SH-SY5Y (cell line): ENCODE results near the gene ADGRG1.

Experiments used
- GATA2 ChIP-seq: IDR thresholded peaks from 2 replicates; pipeline ENCODE4 v1.6.1; 2011; ENCODE audit warnings: mild to moderate bottlenecking, low read depth, low read length
- GATA3 ChIP-seq: IDR thresholded peaks from 2 replicates; pipeline ENCODE4 v1.6.1; 2011; ENCODE audit warnings: low read depth, mild to moderate bottlenecking, low read length, moderate library complexity

Gene ADGRG1

DNA sequence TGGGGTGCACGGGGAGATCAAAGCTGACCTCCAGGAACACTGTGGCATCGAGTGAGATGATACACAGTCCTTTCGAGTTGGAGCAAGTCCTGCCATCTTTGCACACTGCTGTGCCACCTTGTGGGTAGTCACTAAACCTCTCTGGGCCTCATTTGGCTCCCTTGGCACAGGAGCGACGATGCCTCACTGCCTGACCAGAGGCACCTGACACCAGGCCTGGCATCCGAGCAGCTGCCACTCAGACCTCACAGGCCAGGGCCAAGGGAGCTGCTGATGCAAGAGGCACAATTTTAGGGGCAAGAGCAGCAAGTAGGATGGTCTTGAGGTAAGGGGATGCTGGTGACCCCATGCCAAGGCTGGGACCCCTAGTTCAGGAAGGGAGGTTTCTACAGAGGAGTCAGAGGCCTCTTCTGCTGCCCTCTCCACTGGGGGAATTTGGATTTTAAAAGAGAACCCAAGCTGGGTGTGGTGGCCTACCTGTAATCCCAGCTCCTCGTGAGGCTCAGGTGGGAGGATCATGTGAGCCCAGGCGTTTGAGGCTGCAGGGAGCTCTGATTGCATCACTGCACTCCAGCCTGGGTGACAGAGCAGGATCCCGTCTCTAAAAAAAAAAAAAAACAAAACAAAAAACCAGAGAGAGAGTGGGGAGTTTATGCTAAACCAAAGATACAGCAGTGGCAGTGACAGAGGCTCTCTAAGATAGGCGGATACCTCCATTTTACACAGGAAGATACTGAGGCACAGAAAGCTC is 6.7 kb upstream of the ADGRG1 start:
- TF ChIP-seq GATA2: no peak
- no peak for TF ChIP-seq GATA3

DNA sequence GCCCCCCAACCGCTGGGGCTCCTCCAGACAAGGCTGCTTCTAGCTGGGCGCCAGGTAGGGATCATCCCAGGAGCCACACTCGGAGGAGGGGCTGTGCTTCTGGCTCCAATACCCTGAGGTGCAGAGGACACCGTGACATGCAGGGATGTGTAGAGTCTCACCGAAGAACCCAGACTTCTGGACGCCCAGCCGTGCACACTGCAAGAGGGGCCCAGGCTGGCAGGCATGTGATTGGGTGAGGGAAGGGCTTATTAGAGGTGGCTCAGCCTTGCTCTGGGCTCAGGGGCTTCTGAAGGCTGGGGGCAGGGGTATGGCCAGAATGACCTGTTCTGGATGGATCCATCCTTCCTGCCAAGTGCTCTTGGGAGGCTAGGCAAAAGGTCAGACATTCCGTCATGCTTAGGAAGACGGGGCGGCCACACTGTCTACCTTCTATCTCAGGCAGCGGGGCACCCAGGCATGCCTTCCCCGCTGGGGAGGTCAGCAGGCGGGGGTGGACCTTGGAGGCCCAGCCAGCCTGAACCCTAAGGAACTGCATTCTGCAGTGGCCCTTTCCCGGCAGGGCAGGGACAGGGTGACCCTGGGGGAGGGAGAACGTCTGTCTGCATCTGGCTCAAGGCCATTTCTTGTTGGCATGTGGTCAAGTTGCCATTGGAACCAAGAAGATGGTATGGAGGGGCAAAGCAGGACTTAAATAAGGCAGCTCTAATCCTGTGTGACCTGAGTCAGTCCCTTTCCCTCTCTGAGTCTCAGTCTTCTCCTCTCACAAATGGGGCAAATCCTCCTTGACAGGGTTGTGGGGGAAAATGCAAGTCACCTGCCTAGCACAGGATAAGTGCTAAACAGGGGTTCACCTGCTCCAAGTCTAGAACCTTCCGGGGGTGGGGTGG is 5.8 kb upstream of the ADGRG1 start:
- TF ChIP-seq GATA2: no peak

DNA sequence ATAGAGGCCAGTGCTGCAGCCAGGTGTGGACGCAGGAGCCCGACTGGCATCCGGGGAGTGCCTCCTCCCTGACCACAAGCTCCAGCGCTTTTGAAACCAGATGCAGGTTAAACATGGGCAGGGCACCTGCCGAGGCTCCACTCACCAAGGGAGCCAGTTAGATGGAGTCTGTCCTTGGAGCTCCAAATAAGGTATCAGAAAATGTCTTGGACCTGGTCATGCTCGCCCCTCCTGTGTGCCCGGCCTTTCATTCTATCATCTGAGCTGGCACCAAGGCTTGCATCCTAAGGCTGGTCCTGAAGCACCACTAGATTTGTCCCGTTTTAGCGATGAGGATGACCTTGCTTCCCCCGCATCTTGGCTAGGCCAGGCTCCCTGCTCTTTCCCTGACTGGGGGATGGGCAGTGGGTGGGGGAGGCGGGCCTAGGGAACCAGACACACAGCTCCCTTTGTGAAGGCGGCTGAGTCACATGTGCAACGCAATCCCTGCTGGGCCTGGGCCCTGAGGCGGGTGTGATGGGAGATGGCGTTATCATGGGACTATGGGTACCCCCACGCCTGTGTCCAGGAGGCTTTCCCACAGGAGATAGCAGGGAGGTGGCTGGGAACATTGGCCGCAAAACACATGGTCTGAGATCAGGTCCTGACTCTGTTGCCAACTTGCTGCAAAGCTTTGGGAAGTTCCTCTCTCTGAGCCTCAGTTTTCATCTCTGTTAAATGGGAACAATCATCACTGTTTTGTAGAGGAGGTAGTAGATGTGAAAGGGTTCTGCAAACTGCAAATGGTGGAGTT is 5.0 kb upstream of the ADGRG1 start:
- TF ChIP-seq GATA2: no peak
- no peak for TF ChIP-seq GATA3

DNA sequence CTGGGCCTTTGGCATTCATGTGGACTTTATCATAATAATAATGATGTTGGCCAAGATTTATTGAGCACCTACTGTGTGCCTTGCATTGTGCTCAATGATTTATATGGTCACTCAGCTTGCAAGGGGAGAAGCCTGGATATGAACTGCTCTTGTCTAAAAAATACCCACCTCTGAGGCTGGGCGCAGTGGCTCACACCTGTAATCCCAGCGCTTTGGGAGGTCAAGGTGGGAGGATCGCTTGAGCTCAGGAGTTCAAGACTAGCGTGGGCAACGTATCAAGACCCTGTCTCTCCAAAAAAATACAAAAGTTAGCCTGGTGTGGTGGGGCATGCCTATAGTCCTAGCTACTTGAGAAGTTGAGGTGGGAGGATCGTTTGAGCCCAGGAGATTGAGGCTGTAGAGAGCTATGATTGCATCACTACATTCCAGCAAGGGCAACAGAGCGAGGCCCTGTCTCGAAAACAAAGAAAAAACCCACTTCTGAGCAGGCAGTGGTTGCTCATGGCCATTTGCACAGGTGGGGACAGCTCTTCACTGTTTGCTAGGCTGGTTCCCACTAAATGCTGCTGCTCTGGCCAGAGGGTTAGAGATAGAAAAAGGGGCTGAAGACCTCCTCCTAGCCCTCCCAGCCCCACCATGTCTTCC is 4.3 kb upstream of the ADGRG1 start:
- TF ChIP-seq GATA2: no peak
- no peak for TF ChIP-seq GATA3

DNA sequence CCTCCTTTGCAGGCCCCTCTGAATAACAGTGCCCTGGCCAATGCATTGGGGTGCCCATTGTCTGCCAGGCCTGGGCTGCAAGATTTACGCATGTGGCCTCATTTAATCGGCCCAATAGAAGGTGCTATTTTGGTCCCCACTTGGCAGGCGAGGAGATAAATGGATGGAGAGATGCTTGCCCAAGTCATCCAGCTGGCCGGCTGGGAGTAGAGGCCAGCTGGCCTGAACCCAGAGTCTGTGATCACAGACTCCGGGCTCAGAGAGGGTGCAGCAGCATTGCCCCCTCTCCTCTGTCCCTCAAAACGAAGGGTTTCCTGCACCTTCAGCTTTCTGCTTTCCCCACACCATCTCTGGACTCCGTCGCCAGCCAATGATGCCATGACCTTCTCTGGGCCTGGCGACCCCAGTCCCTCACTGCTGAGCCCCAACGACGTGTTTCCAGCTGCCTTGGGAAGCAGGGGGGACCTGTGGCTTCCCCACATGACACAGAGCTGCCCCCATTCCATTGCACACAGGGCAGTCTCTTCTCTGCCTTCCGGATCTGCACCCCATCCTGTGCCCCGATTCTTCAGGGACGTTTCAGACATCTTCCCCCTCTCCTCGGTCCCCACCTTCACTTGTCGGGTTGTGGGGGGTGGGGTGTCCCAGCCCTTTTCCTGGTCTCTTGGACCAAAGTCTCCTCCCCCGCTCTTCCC is 3.5 kb upstream of the ADGRG1 start:
- no peak for TF ChIP-seq GATA2
- TF ChIP-seq GATA3: no peak

DNA sequence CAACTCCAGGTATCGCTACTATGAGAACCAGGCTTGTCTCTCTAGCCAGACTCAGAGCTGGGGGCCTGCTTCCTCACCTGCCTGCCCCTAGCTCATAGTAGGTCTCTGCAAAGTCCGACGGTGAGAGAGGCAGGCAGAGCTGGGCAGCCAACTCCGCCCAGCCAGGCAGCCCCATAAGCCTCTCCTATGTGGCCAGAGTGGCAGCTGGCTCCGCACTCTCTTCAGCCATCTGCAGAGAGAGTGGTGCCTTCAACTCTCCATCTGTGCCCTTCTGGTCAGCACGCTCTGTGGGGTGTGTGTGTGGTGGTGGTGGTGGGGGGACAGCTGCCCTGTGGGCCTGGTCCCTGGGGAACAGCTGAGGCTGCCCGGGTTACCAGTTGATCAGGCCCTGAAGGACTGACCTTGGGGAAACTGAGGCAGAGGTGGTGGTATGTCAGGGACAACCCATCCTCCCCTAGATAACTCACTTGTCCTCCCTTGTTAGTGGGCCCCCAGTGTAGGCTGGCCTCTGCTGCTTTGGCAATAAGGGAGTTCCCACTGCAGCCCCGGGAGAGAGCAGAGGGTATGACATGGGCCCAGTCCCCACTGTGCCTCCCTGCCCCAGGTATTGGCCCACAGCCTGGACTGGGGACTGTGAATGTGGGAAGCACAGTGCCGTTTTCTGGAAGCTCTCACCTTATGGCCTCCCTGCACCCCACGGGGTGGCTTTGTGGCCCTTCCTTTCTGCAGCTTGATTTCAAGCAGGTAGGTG is 1.8 kb upstream of the ADGRG1 start:
- TF ChIP-seq GATA2 (no peak), GATA3 (no peak)

DNA sequence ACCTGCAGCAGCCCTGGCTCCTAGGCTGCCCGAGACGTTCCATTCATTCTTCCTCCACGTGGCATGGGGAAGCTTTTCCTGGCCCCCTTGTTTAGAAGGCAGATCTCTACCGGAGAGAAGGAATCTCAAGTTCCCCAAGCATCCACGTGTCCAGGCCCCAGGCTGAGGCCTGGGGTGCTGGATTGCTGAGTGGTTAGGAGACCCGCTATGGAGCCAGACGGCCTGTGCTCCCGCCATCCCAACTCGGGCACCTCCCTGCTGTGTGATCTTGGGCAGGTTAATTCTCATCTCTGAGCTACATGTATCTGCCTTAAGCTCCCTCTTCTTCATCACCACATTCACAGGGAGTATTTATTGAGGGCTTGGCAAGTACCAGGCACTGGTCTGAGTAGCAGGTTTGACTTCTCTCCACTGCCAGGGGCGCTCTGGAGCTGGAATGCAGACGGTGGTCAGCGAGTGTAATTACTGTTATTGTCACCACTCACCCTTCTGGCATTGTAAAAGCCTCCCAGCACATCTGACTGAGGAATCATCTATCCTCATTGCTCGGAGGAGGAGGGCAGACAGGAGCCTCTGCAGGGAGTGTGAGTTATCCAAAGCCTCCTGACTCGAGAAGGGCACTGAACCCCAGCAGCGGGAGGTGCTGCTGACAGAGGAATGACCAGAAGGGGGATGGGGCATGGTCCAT is 1.1 kb upstream of the ADGRG1 start:
- TF ChIP-seq GATA3: no peak
- no peak for TF ChIP-seq GATA2

DNA sequence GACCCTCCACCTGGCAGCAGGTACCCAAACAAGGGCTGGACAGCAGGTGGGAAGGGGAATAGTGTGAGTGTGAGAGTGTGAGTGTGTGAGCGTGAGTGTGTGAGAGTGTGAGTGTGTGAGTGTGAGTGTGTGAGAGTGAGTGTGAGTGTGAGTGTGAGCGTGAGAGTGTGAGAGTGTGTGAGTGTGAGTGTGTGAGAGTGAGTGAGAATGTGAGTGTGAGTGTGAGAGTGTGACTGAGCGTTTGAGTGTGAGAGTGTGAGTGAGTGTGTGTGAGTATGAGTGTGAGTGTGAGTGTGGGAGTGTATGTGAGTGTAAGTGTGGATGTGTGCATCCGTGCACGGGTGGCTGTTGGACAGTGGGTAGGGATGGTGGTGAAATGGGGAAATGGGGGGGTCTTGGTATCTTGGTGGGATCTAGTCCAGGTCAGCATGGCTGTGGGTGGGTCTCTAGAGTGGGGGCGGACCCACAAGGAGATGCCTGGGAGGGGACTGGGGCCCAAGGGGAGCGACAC is 408 bp downstream of the ADGRG1 start:
- TF ChIP-seq GATA2 (no peak), GATA3 (no peak)

DNA sequence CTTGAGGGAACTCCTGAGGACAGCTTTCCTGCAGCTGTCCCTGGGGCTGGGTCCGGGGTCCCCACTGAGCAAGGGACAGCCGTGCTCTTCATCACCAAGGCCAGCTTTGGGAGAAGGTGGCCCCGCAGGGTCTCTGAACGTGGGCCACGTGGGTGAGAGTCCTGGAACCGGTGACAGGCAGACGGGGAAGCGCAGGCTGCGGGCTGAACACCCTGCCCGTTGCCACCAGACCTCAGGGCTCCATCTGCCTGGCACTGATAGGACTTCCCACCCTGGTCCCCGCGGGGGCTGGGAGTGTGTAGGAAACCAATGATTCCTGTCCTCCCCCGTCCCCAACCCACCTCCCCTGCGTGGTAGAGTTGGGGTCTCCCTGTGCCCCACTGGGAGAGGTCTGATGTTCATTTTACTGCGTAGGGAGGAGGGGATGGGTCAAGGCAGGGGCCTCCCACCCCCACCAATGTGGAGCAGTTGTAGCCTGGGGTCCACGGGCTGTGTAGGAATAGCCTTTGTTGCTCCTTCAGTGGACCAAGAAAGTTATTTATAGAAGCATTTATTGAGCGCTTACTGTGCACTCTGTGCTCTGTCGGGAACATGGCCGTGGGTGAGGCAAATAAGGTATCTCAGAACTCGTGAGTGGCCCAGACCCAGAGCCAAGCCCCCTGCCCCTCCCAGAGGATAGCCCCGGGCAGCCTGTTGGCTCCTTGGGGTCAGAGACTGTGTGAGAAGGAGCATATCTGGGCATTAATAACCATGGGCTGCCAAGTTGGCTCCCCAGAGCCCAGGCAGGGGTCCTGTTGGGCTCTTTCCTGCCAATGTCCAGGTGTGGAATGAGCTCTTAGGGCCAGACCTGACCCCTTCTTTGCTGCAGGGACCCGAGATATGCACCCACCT is 1.3 kb downstream of the ADGRG1 start:
- no peak for TF ChIP-seq GATA2
- TF ChIP-seq GATA3: no peak

DNA sequence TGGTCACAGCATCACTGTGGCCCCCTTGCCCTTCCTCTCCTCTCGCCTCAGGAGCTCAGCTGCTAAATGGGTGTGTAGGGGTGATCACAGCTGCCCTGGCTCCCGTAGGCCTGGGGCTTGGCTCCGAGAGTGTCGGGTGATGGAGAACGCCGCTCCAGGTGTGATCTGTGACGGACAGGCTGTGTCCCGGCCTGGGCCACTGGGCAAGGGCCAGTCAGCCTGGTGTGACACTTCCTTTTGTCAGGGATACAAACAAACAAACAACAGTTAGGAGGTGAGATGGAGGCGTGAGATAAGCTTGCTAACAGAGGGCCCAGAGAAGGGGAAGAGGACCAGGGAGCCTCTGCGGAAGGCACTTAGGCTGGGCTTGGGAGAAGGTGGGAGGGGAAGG is 2.0 kb downstream of the ADGRG1 start:
- TF ChIP-seq GATA3 (no peak), GATA2 (peak; percentile 34; the same call in 1 of the 2 replicates)
